ENCODE results near the gene PLEKHM3. TPM values are rescaled to one million over a fixed set of nuclear protein-coding genes. Genes with fewer than 3 reads are reported as not detected.

Gene PLEKHM3
- total RNA-seq, 1 donor from 2014 or later, result 12.5 TPM

- peaks cover 4% of the 10 kb centered on the region for H3K4me1 Mint-ChIP-seq (ENCODE audit: unreplicated experiment)
- no peaks in the 10 kb centered on the region for H3K27me3 Mint-ChIP-seq (ENCODE audit: unreplicated experiment)
- TF ChIP-seq, protein P1, sequence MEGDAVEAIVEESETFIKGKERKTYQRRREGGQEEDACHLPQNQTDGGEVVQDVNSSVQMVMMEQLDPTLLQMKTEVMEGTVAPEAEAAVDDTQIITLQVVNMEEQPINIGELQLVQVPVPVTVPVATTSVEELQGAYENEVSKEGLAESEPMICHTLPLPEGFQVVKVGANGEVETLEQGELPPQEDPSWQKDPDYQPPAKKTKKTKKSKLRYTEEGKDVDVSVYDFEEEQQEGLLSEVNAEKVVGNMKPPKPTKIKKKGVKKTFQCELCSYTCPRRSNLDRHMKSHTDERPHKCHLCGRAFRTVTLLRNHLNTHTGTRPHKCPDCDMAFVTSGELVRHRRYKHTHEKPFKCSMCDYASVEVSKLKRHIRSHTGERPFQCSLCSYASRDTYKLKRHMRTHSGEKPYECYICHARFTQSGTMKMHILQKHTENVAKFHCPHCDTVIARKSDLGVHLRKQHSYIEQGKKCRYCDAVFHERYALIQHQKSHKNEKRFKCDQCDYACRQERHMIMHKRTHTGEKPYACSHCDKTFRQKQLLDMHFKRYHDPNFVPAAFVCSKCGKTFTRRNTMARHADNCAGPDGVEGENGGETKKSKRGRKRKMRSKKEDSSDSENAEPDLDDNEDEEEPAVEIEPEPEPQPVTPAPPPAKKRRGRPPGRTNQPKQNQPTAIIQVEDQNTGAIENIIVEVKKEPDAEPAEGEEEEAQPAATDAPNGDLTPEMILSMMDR (IDR thresholded peaks at IDR 0.05), result no peak
- H3K9me3 Mint-ChIP-seq (ENCODE audit: unreplicated experiment), result no peaks in the 10 kb centered on the region
- H3K36me3 Mint-ChIP-seq (ENCODE audit: unreplicated experiment), result peaks cover 3% of the 10 kb centered on the region
- no peak overlapping the region for H3K27ac Mint-ChIP-seq (ENCODE audit: unreplicated experiment)
- no peak overlapping the region for H3K4me3 Mint-ChIP-seq (ENCODE audit: unreplicated experiment)
- DNase-seq (ENCODE audit: extremely low spot score, unreplicated experiment), result no peak
Observed at GRCh38 chr2:208015475-208015874, 9.9 kb downstream of the PLEKHM3 start.

GRCh38 chr2:208013285-208014178 lies 11.8 kb downstream of the PLEKHM3 start:
- Mint-ChIP-seq H3K4me3 (ENCODE audit: unreplicated experiment) (no peak overlapping the region), H3K36me3 (ENCODE audit: unreplicated experiment) (peaks cover 3% of the 10 kb centered on the region), H3K9me3 (ENCODE audit: unreplicated experiment) (no peaks in the 10 kb centered on the region), H3K4me1 (ENCODE audit: unreplicated experiment) (peaks cover 4% of the 10 kb centered on the region), H3K27ac (ENCODE audit: unreplicated experiment) (no peak overlapping the region), H3K27me3 (ENCODE audit: unreplicated experiment) (no peaks in the 10 kb centered on the region)
- TF ChIP-seq, protein P1 (IDR thresholded peaks at IDR 0.05), result no peak
- DNase-seq (ENCODE audit: extremely low spot score, unreplicated experiment), result no peak

GRCh38 chr2:208012449-208012848 lies 12.9 kb downstream of the PLEKHM3 start:
- Mint-ChIP-seq H3K27me3 (ENCODE audit: unreplicated experiment) (no peaks in the 10 kb centered on the region), H3K4me1 (ENCODE audit: unreplicated experiment) (peaks cover 4% of the 10 kb centered on the region), H3K9me3 (ENCODE audit: unreplicated experiment) (no peaks in the 10 kb centered on the region), H3K36me3 (ENCODE audit: unreplicated experiment) (no peaks in the 10 kb centered on the region), H3K4me3 (ENCODE audit: unreplicated experiment) (no peak overlapping the region), H3K27ac (ENCODE audit: unreplicated experiment) (no peak overlapping the region)
- no peak for DNase-seq (ENCODE audit: extremely low spot score, unreplicated experiment)
- TF ChIP-seq, protein P1 (IDR thresholded peaks at IDR 0.05), result no peak

DNA sequence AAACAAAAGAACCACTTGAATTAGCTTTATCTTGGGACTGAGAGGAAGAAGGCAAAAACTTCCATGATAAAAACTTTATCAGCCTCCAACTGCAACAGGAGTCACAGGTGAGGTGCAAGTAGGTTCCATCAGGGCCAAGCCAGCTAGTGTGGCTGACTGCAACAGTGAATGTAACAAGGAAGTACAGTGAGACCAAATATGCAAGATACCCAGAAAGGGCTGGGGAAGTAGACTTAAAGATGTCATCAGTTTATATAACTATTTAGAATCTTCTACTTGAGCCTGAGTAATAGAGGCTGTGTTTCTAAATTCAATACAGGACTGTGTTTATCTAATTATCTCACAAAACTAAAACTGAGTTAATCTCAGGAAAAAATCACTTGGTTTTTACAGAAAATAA lies 14.8 kb downstream of the PLEKHM3 start:
- H3K27ac Mint-ChIP-seq (ENCODE audit: unreplicated experiment), result no peak overlapping the region
- H3K4me3 Mint-ChIP-seq (ENCODE audit: unreplicated experiment), result no peak overlapping the region
- H3K4me1 Mint-ChIP-seq (ENCODE audit: unreplicated experiment), result peaks cover 4% of the 10 kb centered on the region
- TF ChIP-seq, protein P1 (IDR thresholded peaks at IDR 0.05), result no peak
- H3K36me3 Mint-ChIP-seq (ENCODE audit: unreplicated experiment), result peaks cover 2% of the 10 kb centered on the region
- no peaks in the 10 kb centered on the region for H3K9me3 Mint-ChIP-seq (ENCODE audit: unreplicated experiment)
- no peak for DNase-seq (ENCODE audit: extremely low spot score, unreplicated experiment)
- H3K27me3 Mint-ChIP-seq (ENCODE audit: unreplicated experiment), result no peaks in the 10 kb centered on the region

DNA sequence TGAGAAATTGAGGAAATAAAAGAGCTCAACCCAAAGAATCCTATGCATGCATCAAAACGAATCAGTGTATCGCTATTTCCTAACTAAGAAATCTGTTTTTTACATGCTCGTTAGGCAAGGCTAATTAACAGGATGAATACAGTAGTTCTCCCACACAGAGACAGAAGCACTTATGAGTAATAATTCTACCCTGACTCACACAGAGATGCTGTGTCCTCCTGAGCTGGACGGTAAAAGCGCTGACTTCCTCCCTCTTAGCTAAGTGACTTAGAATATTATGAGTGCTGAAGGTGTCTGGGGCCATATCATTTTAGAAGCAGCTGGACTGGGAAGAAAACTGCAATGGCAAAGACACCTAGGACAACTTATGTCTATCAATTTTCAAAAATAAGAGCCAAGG lies 18.5 kb downstream of the PLEKHM3 start:
- TF ChIP-seq, protein P1 (IDR thresholded peaks at IDR 0.05), result no peak
- no peak for DNase-seq (ENCODE audit: extremely low spot score, unreplicated experiment)
- no peaks in the 10 kb centered on the region for H3K9me3 Mint-ChIP-seq (ENCODE audit: unreplicated experiment)
- H3K27ac Mint-ChIP-seq (ENCODE audit: unreplicated experiment), result no peak overlapping the region
- no peaks in the 10 kb centered on the region for H3K4me1 Mint-ChIP-seq (ENCODE audit: unreplicated experiment)
- no peak overlapping the region for H3K4me3 Mint-ChIP-seq (ENCODE audit: unreplicated experiment)
- H3K36me3 Mint-ChIP-seq (ENCODE audit: unreplicated experiment), result peaks cover 2% of the 10 kb centered on the region
- no peaks in the 10 kb centered on the region for H3K27me3 Mint-ChIP-seq (ENCODE audit: unreplicated experiment)
